Activated naive CD4-positive, alpha-beta T cell treated with anti-CD3 and anti-CD28 coated beads for 36 hours (primary cell): ENCODE results near the gene HDAC5. TPM values are rescaled to one million over a fixed set of nuclear protein-coding genes. Genes with fewer than 3 reads are reported as not detected.
A peak's percentile ranks its signal among the peaks of the same experiment; 100 is the strongest.
"Not testable (repeated sequence)": the region's sequence is repeated elsewhere in the genome, so short reads cannot be mapped to it uniquely, and the experiment has no call there.

Experiments used
- CTCF ChIA-PET: fragments of 350-600 bp; sonication (Branson Sonifier 250); formaldehyde crosslinking; loops from one replicate; lab custom pipeline; 2021; ENCODE audit warnings: antibody characterized with exemption; lab: Charles Lee
- DNase-seq: peaks from one replicate; pipeline ENCODE4 v3.0.0-alpha.2; 2020
- H3K27ac Mint-ChIP-seq: one replicate; pipeline ENCODE4 v1.8.0; 2021; ENCODE audit warnings: mild to moderate bottlenecking, mixed read lengths
- H3K27me3 Mint-ChIP-seq: one replicate; pipeline ENCODE4 v1.8.0; 2021; ENCODE audit warnings: low read depth, mixed read lengths
- H3K36me3 Mint-ChIP-seq: one replicate; pipeline ENCODE4 v1.8.0; 2021; ENCODE audit warnings: low read depth, mixed read lengths
- H3K4me1 Mint-ChIP-seq: one replicate; pipeline ENCODE4 v1.8.0; 2021; ENCODE audit warnings: low read depth, mixed read lengths
- H3K4me3 Mint-ChIP-seq: one replicate; pipeline ENCODE4 v1.8.0; 2021; ENCODE audit warnings: mild to moderate bottlenecking, moderate library complexity, mixed read lengths
- H3K9me3 Mint-ChIP-seq: one replicate; pipeline ENCODE4 v1.8.0; 2021; ENCODE audit warnings: mixed read lengths
- intact Hi-C: fragments of 100-400 bp; cut with micrococcal nuclease; formaldehyde crosslinking; loops from one replicate; pipeline ENCODE4 v1.15.1; 2023
- total RNA-seq, 2 experiments: library from RNA; stranded (reverse); gene quantifications; one replicate each; pipeline ENCODE4 v1.2.3, GENCODE V29; 2021

HDAC5 gene
- total RNA-seq, 2 experiments from 2014 or later = 17.9 to 18.9 TPM

- intact Hi-C loops = loop anchor here (5.0 kb wide), 1 partner anchor 37 kb away; no protein-coding TSS in a partner anchor
- CTCF ChIA-PET = interaction anchor here (0.6 to 4.8 kb wide), 8 partner anchors 61 to 171 kb away, joined by 3 to 26 read pairs (median 4); no protein-coding TSS in a partner anchor
- DNase-seq = no peak
- H3K4me3 Mint-ChIP-seq = no peak overlapping the region
- no peaks in the 10 kb centered on the region for H3K27me3 Mint-ChIP-seq
- peaks cover 11% of the 10 kb centered on the region for H3K4me1 Mint-ChIP-seq
- H3K27ac Mint-ChIP-seq = no peak overlapping the region
- H3K9me3 Mint-ChIP-seq = no peaks in the 10 kb centered on the region
- H3K36me3 Mint-ChIP-seq = peaks cover 26% of the 10 kb centered on the region
These were observed 79.4 kb downstream of the HDAC5 start for GRCh38 chr17:44044071-44044470.

DNA sequence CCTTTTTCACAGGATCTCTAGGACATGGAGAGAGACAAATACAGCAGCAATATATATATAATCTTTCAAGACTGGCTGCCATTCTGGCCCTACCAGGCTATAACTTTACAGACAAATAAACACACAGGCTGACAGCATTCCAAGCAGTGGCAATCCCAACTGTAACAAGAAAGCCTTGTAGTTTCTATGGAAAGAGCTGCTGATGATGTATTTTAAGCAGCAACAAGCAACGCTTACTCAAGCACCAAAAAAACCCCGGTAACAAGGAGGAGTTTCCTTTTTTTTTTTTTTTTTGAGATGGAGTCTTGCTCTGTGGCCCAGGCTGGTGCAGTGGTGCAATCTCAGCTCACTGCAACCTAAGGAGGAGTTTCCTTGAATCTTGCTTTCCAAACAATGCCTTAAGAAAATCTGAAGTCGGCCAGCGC is 80.2 kb downstream of the HDAC5 start:
- Mint-ChIP-seq H3K4me1 (peaks cover 11% of the 10 kb centered on the region), H3K27me3 (no peaks in the 10 kb centered on the region), H3K36me3 (peaks cover 24% of the 10 kb centered on the region), H3K9me3 (no peaks in the 10 kb centered on the region), H3K4me3 (no peak overlapping the region), H3K27ac (no peak overlapping the region)
- DNase-seq = no peak
- CTCF ChIA-PET = interaction anchor here (0.6 to 4.8 kb wide), 10 partner anchors 15 to 164 kb away, joined by 3 to 26 read pairs (median 3); partner anchors contain the start of gene HDAC5
- intact Hi-C loops = loop anchor here (5.0 kb wide), 1 partner anchor 36 kb away; no protein-coding TSS in a partner anchor

DNA sequence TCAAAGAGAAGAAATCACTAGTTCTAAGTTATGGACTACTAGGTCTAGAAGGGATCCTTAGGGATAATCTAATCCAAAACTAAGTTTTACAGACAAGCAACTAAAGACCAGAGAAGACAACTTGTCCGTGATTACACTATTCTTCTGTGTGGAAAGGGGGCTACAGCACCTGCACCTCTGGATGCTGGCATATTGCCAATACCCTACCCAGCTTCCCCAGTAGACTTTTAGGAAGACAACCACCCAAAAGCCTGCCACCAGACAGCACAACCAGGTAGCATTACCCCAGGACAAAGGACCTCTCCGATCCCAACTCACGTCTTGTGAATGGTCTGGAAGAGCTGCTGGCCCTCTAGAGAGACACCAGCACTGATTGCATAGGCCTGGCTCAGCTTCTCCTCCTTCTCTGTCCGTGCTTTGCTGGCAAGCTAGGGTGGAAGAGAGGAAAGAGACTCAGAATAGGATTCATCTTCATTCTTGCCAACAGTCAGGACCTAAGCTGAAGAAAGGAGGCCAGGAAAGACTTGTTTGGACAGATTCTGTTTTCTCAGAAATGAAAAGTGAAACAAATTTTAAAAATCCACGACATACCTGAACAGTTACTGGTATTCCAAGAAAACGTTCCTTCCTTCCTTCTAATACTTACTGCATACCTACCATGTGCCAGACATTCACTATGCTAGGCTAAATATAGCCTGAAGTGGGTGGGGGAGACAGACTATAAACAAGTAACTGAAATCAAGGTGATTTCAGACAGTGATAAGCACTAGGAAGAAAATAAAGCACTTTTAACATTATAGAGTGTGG is 83.4 kb downstream of the HDAC5 start:
- CTCF ChIA-PET = interaction anchor here (0.6 to 4.8 kb wide), 6 partner anchors 10 to 482 kb away, joined by 3 to 26 read pairs (median 4); partner anchors contain the start of gene LSM12
- no peaks in the 10 kb centered on the region for H3K9me3 Mint-ChIP-seq
- intact Hi-C loops = loop anchor here (5.0 kb wide), 1 partner anchor 33 kb away; no protein-coding TSS in a partner anchor
- no peak overlapping the region for H3K4me3 Mint-ChIP-seq
- H3K36me3 Mint-ChIP-seq = peaks cover 30% of the 10 kb centered on the region
- no peak for DNase-seq
- H3K4me1 Mint-ChIP-seq = peaks cover 9% of the 10 kb centered on the region
- H3K27ac Mint-ChIP-seq = no peak overlapping the region
- H3K27me3 Mint-ChIP-seq = no peaks in the 10 kb centered on the region

DNA sequence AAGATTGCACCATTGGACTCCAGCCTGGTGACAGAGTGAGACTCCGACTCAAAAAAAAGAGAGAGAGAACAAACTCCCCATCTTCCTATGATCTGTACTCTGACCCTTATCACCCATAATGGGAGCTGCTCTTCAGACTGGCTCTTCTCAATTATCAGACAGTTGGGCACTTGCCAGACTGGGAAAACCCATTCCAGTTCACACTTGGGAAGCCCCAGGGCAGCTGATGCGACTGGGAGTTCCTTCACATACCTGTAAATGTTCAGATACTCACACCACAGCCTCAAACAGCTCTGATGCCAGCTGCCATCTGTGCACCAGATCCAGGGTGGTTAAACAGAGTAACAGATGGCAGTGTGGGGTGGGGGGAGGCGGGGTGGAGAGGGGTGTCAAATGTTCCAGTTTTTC is 84.8 kb downstream of the HDAC5 start:
- peaks cover 14% of the 10 kb centered on the region for H3K4me1 Mint-ChIP-seq
- CTCF ChIA-PET = interaction anchor here (0.8 kb wide), 1 partner anchor 158 kb away, joined by 3 read pairs; no protein-coding TSS in a partner anchor
- H3K9me3 Mint-ChIP-seq = no peaks in the 10 kb centered on the region
- no peak overlapping the region for H3K4me3 Mint-ChIP-seq
- H3K27ac Mint-ChIP-seq = no peak overlapping the region
- intact Hi-C loops = no loop called here
- DNase-seq = no peak
- peaks cover 37% of the 10 kb centered on the region for H3K36me3 Mint-ChIP-seq
- no peaks in the 10 kb centered on the region for H3K27me3 Mint-ChIP-seq

DNA sequence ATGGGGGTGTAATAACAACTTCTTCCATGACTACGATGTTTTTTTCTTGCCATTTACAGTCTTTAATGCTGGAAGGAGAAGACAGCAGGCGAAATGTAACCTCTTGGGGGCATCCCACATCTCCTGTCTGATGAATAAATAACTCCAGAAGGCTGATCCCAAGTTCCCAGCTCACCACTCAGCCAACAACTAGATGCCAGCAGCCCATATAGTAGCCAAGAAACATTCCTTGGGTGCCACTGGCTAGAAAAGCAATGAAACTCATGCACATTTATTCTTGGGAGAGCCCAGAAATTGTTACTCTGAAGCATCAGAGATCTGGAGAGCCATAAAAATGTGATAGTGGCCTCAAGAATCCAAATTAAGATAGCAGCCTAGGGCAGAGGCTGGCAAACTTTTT is 86.0 kb downstream of the HDAC5 start:
- Mint-ChIP-seq H3K27ac (no peak overlapping the region), H3K4me3 (no peak overlapping the region)
- intact Hi-C loops = no loop called here

GRCh38 chr17:44034688-44035087 is 88.8 kb downstream of the HDAC5 start:
- CTCF ChIA-PET, DNase-seq, intact Hi-C loops, H3K4me3 Mint-ChIP-seq, H3K27ac Mint-ChIP-seq, H3K27me3 Mint-ChIP-seq, H3K4me1 Mint-ChIP-seq, H3K9me3 Mint-ChIP-seq: not testable (repeated sequence)
- peaks cover 29% of the 10 kb centered on the region for H3K36me3 Mint-ChIP-seq

More for the DNA sequence above, 86.0 kb downstream of the HDAC5 start:
- CTCF ChIA-PET = no interaction called here
- peaks cover 36% of the 10 kb centered on the region for H3K36me3 Mint-ChIP-seq
- no peaks in the 10 kb centered on the region for H3K9me3 Mint-ChIP-seq
- H3K4me1 Mint-ChIP-seq = peaks cover 14% of the 10 kb centered on the region
- DNase-seq = no peak
- no peaks in the 10 kb centered on the region for H3K27me3 Mint-ChIP-seq

DNA sequence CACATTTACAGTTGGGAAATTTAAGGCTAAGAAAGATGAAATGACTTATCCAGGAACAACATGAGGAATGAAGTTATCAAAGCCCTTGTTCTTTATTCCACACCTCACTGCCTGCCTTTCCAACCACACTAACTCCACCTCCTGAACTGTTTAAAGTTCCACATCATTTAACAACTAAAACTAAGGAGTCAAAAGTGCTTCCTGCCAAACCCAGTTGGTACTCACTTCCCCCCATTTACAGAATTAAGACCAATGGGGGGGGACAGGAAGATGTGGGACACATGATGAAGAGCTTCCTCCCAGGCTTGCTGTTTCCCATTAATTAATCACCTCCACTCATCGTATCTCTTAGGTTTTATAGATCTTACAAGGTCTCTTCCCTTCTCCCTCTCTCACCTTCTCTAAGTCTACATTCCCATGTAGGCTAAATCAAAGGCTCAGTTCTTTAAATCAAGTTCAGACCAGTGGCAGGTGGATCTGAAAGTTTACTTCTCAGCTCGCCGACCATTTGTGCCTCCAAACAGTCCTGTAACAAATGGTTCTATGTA is 89.5 kb downstream of the HDAC5 start:
- CTCF ChIA-PET = no interaction called here
- H3K4me3 Mint-ChIP-seq = no peak overlapping the region
- intact Hi-C loops = no loop called here

GRCh38 chr17:44030482-44030881 is 93.0 kb downstream of the HDAC5 start:
- no peak for DNase-seq
- CTCF ChIA-PET = no interaction called here
- intact Hi-C loops = no loop called here
- peaks cover 19% of the 10 kb centered on the region for H3K36me3 Mint-ChIP-seq
- peaks cover 7% of the 10 kb centered on the region for H3K4me1 Mint-ChIP-seq
- H3K4me3 Mint-ChIP-seq = no peak overlapping the region
- no peaks in the 10 kb centered on the region for H3K27me3 Mint-ChIP-seq
- H3K27ac Mint-ChIP-seq = no peak overlapping the region
- no peaks in the 10 kb centered on the region for H3K9me3 Mint-ChIP-seq

More for the DNA sequence above, 89.5 kb downstream of the HDAC5 start:
- peaks cover 31% of the 10 kb centered on the region for H3K36me3 Mint-ChIP-seq
- DNase-seq = no peak
- peaks cover 7% of the 10 kb centered on the region for H3K4me1 Mint-ChIP-seq
- peak overlapping the region; percentile 72 for H3K27ac Mint-ChIP-seq
- H3K27me3 Mint-ChIP-seq = no peaks in the 10 kb centered on the region
- H3K9me3 Mint-ChIP-seq = no peaks in the 10 kb centered on the region

DNA sequence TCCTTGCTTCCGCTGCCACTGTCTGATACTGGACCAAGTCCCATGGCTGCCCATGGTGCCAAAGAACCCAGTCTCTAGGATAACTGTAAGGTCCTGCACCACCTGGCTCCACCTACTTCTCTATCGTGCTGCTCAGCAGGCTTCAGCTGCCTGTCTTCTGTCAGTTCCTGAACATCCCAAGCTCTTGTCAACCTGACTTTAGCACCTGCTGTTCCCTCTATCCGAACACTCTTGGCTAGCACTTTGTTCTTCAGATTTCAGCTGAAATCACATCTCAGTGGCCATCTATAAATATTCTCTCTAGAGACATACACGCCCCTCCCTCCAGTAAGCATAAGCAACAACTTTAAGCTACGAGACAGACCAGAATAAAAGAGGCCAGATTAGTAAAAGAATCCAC is 93.7 kb downstream of the HDAC5 start:
- peaks cover 19% of the 10 kb centered on the region for H3K36me3 Mint-ChIP-seq
- no peak overlapping the region for H3K27ac Mint-ChIP-seq
- no peak for DNase-seq
- CTCF ChIA-PET = no interaction called here
- peaks cover 7% of the 10 kb centered on the region for H3K4me1 Mint-ChIP-seq
- intact Hi-C loops = no loop called here
- no peaks in the 10 kb centered on the region for H3K9me3 Mint-ChIP-seq
- H3K27me3 Mint-ChIP-seq = no peaks in the 10 kb centered on the region
- no peak overlapping the region for H3K4me3 Mint-ChIP-seq

Other genes with a start within 250 kb of the HDAC5 start
- gene MPP2, start 216.1 kb downstream of the HDAC5 start, total RNA-seq = 1 to 10 TPM; 2.3 to 2.5 TPM
- not detected for gene PPY, start 181.2 kb downstream of the HDAC5 start, total RNA-seq
- not detected for gene PYY, start 169.7 kb downstream of the HDAC5 start, total RNA-seq
- gene NAGS, start 119.0 kb downstream of the HDAC5 start, total RNA-seq = under 1 TPM; 0.17 to 0.31 TPM
- gene TMEM101, start 108.7 kb downstream of the HDAC5 start, total RNA-seq = 10 to 100 TPM; 25.6 to 26.7 TPM
- 10 to 100 TPM; 79.8 to 83.9 TPM for gene LSM12, start 57.0 kb downstream of the HDAC5 start, total RNA-seq
- 10 to 100 TPM; 15.9 to 19.4 TPM for gene G6PC3, start 52.9 kb downstream of the HDAC5 start, total RNA-seq
- 10 to 100 TPM; 16.9 to 17.6 TPM for gene HROB, start 18.3 kb upstream of the HDAC5 start, total RNA-seq
- under 1 TPM in 1 of 2 experiments, not detected in 1; 0.12 TPM for gene ASB16, start 47.1 kb upstream of the HDAC5 start, total RNA-seq
- 10 to 100 TPM; 21.2 to 22.9 TPM for gene TMUB2, start 63.3 kb upstream of the HDAC5 start, total RNA-seq
- 10 to 100 TPM; 53.3 to 53.9 TPM for gene ATXN7L3, start 76.2 kb upstream of the HDAC5 start, total RNA-seq
- 10 to 100 TPM; 91.8 to 92.6 TPM for gene UBTF, start 96.0 kb upstream of the HDAC5 start, total RNA-seq
- gene SLC4A1, start 144.5 kb upstream of the HDAC5 start, total RNA-seq = not detected
- under 1 TPM in 1 of 2 experiments, not detected in 1; 0.17 TPM for gene RUNDC3A, start 185.0 kb upstream of the HDAC5 start, total RNA-seq
- 100 to 1,000 TPM; 146 to 149 TPM for gene SLC25A39, start 201.2 kb upstream of the HDAC5 start, total RNA-seq
- 10 to 100 TPM; 47.1 to 50.5 TPM for gene GRN, start 221.7 kb upstream of the HDAC5 start, total RNA-seq
- under 1 TPM; 0.12 to 0.21 TPM for gene FAM171A2, start 240.2 kb upstream of the HDAC5 start, total RNA-seq